Uterus (tissue), 2 donors: ENCODE results near the gene RASSF10.

Experiments
- CTCF ChIP-seq, 4 experiments: fragments of 200-600 bp in 2 of 4; fragments of 450-650 bp in 2 of 4; sonication (generic) in 2 of 4; IDR thresholded peaks; one replicate each; pipeline ENCODE4 v1.5.1; 2016 to 2019; ENCODE audit warnings: antibody characterized with exemption in 4 of 4, mild to moderate bottlenecking in 2 of 4, moderate library complexity in 1 of 4
- POLR2A ChIP-seq, 2 donors: fragments of 450-650 bp; IDR thresholded peaks; one replicate each; pipeline ENCODE4 v1.6.1; 2016; ENCODE audit warnings: antibody characterized with exemption in 2 of 2, mild to moderate bottlenecking in 1 of 2, moderate library complexity in 1 of 2

- TF ChIP-seq CTCF (IDR thresholded peaks at IDR 0.05) (no peak), POLR2A (IDR thresholded peaks at IDR 0.05) (peak in 1 of 2 donors; percentile 53)
Measured at GRCh38 chr11:13008625-13009475, at the start of gene RASSF10.
